Occipital lobe (tissue), 2 donors: ENCODE results near the gene TKT. TPM values are rescaled to one million over a fixed set of nuclear protein-coding genes. Genes with fewer than 3 reads are reported as not detected.
A peak's percentile ranks its signal among the peaks of the same experiment; 100 is the strongest.
"Not testable (repeated sequence)": the region's sequence is repeated elsewhere in the genome, so short reads cannot be mapped to it uniquely, and the experiment has no call there.

Experiments used
- DNase-seq: peaks from one replicate; lab custom pipeline; 2025; lab: John Stamatoyannopoulos, UW
- total RNA-seq: library from RNA; depleted of rRNA; stranded (reverse); fragments of >200 nt; gene quantifications from one replicate; pipeline ENCODE4 v1.2.3, GENCODE V29; 2014

The TKT gene
- total RNA-seq, 1 donor from 2014 or later, result 157 TPM

- DNase-seq, result no peak
These were observed 4.5 kb upstream of the TKT start for GRCh38 chr3:53260286-53260785.

- no peak for DNase-seq
These were observed 3.8 kb upstream of the TKT start for GRCh38 chr3:53259427-53260259.

- DNase-seq, result no peak
These were observed 3.0 kb upstream of the TKT start for GRCh38 chr3:53258600-53259426.

GRCh38 chr3:53257465-53257864 is 1.6 kb upstream of the TKT start:
- no peak for DNase-seq

GRCh38 chr3:53256704-53257055 is 858 bp upstream of the TKT start:
- DNase-seq, result no peak

GRCh38 chr3:53255423-53255774 is 423 bp downstream of the TKT start:
- DNase-seq, result peak; percentile 39

- peak; percentile 42 for DNase-seq
These were observed 1.1 kb downstream of the TKT start for GRCh38 chr3:53254509-53255422.

GRCh38 chr3:53253707-53254508 is 1.9 kb downstream of the TKT start:
- DNase-seq, result no peak

GRCh38 chr3:53252947-53253322 is 2.9 kb downstream of the TKT start:
- not testable (repeated sequence) for DNase-seq

GRCh38 chr3:53252096-53252946 is 3.5 kb downstream of the TKT start:
- no peak for DNase-seq

- DNase-seq, result no peak
These were observed 4.8 kb downstream of the TKT start for GRCh38 chr3:53250881-53251605.

GRCh38 chr3:53250453-53250852 is 5.4 kb downstream of the TKT start:
- no peak for DNase-seq

- no peak for DNase-seq
These were observed 7.7 kb downstream of the TKT start for GRCh38 chr3:53248161-53248560.

GRCh38 chr3:53247619-53248018 is 8.2 kb downstream of the TKT start:
- DNase-seq, result no peak

- DNase-seq, result no peak
These were observed 11.6 kb downstream of the TKT start for GRCh38 chr3:53244271-53244670.

GRCh38 chr3:53243785-53244184 is 12.0 kb downstream of the TKT start:
- DNase-seq, result no peak

- DNase-seq, result no peak
These were observed 12.7 kb downstream of the TKT start for GRCh38 chr3:53243165-53243564.

- no peak for DNase-seq
These were observed 13.2 kb downstream of the TKT start for GRCh38 chr3:53242642-53243041.

- DNase-seq, result no peak
These were observed 13.7 kb downstream of the TKT start for GRCh38 chr3:53242155-53242554.
